ENCODE results near the gene TMEM238. TPM values are rescaled to one million over a fixed set of nuclear protein-coding genes. Genes with fewer than 3 reads are reported as not detected.
A peak's percentile ranks its signal among the peaks of the same experiment; 100 is the strongest.
"Not testable (repeated sequence)": the region's sequence is repeated elsewhere in the genome, so short reads cannot be mapped to it uniquely, and the experiment has no call there.

Gene TMEM238, protein sequence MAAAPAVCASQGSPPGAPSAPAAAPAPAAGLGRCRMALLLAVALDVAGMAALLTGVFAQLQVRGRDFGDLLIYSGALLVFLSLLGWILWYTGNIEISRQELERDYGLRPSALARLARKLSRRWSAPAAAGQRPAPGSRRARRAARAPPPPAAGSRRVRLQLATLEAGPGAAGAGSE
- 0.26 and 0.63 TPM in 2 replicates for total RNA-seq

GRCh38 chr19:55384131-55384919 lies at the start of gene TMEM238:
TMEM238 (minus strand) TSS chr19:55384292; CDS start chr19:55384259, 33 bp downstream.
- DNase-seq (ENCODE audit: low read depth in 2 of 2): no peak

- DNase-seq (ENCODE audit: low read depth in 2 of 2): no peak
These were observed 49.2 kb upstream of the TMEM238 start for GRCh38 chr19:55433292-55433691.

GRCh38 chr19:55432241-55432959 lies 48.3 kb upstream of the TMEM238 start:
- no peak for DNase-seq (ENCODE audit: low read depth in 2 of 2)

DNA sequence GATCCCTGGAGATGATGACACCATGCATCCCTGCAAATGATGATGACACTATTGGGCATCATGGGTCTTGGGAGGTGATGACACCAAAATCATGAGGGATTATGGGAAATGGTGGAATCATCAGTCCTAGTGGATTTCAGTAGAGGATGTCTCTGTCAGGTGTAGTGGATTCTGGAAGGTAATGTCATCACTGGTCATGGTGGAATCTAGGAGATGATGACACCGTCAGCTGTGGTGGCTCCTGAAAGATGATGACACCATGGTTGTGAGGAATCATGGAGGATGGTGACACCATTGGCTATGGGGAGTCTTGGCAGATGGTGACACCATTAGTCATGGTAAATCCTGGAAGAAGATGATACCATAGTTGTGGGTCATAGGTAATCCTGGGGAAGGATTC lies 47.1 kb upstream of the TMEM238 start:
- no peak for DNase-seq (ENCODE audit: low read depth in 2 of 2)

GRCh38 chr19:55426042-55426441 lies 42.0 kb upstream of the TMEM238 start:
- no peak for DNase-seq (ENCODE audit: low read depth in 2 of 2)

DNA sequence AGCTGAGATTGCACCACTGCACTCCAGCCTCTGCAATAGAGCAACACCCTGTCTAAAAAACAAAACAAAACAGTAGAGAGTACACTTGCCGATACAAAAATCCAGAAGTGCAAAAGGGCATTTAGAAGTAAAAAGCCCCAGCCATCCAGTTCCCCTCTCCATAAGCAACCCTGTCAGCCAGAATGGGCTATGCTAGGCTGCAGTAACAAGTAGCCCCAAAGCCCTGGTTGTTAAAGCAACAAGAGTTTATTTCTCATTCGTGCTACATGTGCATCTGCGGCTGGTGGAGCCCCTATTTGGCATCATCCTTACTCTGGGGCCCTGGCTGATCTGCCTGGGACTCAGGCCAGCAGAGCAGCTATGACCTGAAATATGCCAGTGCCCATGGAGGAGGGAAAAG lies 40.4 kb upstream of the TMEM238 start:
- DNase-seq (ENCODE audit: low read depth in 2 of 2): no peak

- DNase-seq (ENCODE audit: low read depth in 2 of 2): no peak
These were observed 39.3 kb upstream of the TMEM238 start for GRCh38 chr19:55423225-55424005.

- DNase-seq (ENCODE audit: low read depth in 2 of 2): not testable (repeated sequence)
These were observed 37.2 kb upstream of the TMEM238 start for GRCh38 chr19:55421281-55421680.

DNA sequence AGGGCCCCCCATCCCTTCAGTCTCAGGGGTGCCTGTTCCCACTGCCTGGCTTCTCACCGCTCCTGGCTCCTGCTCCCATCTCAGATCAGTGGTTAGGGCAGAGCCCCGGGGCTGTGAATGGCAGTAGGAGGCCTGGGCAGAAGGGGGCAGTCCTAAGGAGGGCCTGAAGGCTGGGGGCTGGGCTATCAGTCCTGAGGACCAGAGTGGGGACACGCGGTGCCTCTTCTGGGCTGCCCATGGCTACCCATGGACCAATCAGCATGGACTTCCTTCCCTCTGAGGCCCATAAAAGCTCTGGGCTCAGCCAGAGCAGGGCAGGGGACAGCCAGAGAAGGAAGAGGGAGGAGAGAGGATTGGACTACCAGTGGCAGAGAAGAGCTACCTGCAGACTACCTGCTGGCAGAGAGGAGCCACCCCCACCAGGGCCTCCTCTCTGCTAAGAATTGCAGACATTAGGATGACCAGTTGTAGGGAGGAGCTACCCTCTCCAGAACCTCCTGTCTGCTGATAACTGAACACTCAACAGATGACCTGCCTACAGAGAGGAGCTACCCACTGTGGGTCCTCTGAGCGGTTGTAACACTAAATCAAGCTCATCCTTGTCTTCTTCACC lies 35.6 kb upstream of the TMEM238 start:
- no peak for DNase-seq (ENCODE audit: low read depth in 2 of 2)

GRCh38 chr19:55419103-55419502 lies 35.0 kb upstream of the TMEM238 start:
- DNase-seq (ENCODE audit: low read depth in 2 of 2): no peak

- DNase-seq (ENCODE audit: low read depth in 2 of 2): peak; percentile 55 to 76
These were observed 34.1 kb upstream of the TMEM238 start for GRCh38 chr19:55418185-55418584.

DNA sequence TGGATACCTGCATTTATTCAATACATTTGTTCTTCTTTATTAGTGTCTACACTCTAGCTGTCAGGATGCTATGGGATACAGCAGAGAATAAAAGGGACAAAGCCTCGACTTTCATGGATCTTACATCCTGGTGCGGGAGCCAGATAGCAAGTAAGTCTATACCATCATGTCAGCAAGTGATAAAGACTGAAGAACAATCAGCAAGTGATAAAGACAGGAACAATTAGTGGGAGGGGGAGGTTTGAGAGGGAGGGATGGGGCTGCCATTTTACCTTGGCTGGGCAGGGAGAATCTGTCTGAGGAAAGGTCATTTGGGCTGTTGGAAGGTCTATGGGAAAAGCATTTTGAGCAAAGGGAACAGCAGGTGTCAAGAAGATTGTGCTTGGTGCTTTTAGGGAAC lies 26.1 kb upstream of the TMEM238 start:
- DNase-seq (ENCODE audit: low read depth in 2 of 2): no peak

- not testable (repeated sequence) for DNase-seq (ENCODE audit: low read depth in 2 of 2)
These were observed 25.1 kb upstream of the TMEM238 start for GRCh38 chr19:55409179-55409578.

DNA sequence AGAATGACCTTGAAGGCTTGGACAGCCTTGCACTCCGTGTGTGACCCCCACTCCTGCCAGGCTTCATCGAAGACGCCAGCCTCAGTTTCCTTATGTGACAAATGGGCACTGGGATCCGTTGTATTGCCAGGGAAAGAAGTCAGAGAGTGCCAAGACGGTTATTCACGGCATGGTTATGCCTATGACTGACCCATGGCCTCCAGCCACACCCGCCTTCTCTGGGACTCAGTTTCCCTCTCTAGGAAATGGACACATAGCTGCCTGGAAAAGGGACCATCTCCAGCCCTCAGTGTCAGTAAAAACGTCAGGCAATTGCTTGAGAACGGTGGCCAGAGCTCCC lies 24.4 kb upstream of the TMEM238 start:
- DNase-seq (ENCODE audit: low read depth in 2 of 2): no peak

- peak; percentile 99 to 100 for DNase-seq (ENCODE audit: low read depth in 2 of 2)
These were observed 23.9 kb upstream of the TMEM238 start for GRCh38 chr19:55407800-55408532.

DNA sequence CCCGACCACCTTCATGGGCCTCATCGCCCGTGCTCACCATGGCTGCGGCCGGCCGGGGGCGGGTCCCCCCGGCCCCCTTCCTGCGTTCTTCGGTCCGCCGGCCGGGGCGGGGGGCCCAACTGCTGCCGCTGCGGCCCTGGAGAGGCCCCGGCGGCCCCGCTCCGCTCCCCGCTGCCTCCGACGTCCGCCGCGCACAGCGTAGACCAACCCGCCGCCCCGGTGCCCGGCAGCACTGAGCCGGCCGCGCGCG lies 23.4 kb upstream of the TMEM238 start, which contains the start of gene UBE2S:
TSS of gene UBE2S (minus strand) at position 239 of the 250 bp plus-strand sequence. CDS start at position 40, 199 bp downstream.
- not testable (repeated sequence) for DNase-seq (ENCODE audit: low read depth in 2 of 2)

GRCh38 chr19:55406826-55407549 lies 22.9 kb upstream of the TMEM238 start:
- DNase-seq (ENCODE audit: low read depth in 2 of 2): peak in 1 of 2 donors; percentile 36

DNA sequence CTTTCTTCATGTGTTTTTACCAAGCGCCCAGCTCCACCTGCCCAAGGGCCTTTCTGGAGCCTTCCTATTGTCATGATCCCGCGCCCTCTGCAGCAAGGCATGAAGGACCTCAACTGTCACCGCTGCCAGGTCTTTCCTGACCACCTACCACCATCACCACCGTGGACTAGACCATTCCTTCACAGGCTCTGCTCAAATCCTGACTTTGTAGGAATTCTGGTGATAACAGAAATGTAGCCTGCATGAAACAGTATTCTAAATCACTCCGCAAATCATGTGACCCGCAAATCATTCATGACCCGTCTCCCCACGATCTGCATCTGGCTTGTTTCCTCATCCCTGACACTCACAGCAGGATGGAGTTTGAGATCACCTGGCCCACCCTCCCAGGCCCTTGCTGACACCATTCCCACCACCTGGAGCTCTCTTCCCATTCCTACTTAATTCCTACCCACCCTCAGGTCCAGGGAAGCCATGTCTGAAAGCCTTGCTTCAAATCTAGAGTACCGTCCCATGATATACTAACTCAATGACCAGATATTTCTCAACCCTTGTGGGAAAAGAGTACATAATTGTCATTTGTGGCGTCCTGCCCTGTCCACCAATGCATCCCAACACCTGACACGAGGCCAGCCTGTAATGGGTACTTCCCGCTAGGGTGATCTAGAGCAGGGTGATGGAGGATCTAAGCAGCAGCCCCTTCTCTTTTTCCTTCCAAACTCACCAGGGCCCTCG lies 22.2 kb upstream of the TMEM238 start:
- DNase-seq (ENCODE audit: low read depth in 2 of 2): no peak

- no peak for DNase-seq (ENCODE audit: low read depth in 2 of 2)
These were observed 21.5 kb upstream of the TMEM238 start for GRCh38 chr19:55405638-55406037.
